ENCODE measurements around the gene RTCB. TPM values are rescaled to one million over a fixed set of nuclear protein-coding genes. Genes with fewer than 3 reads are reported as not detected.

The RTCB gene
- total RNA-seq, 1 donor from 2014 or later: 93.1 TPM

GRCh38 chr22:32407312-32407711 is 4.7 kb downstream of the RTCB start:
- peaks cover 43% of the 10 kb centered on the region for H3K36me3 ChIP-seq (ENCODE audit: insufficient read depth, low read length)

GRCh38 chr22:32404021-32404420 is 8.0 kb downstream of the RTCB start:
- Histone ChIP-seq H3K9ac (ENCODE audit: low read length) (no peak overlapping the region), H3K4me1 (ENCODE audit: insufficient read depth, low read length) (no peaks in the 10 kb centered on the region), H3K4me2 (ENCODE audit: low read length) (no peak overlapping the region), H3K79me2 (ENCODE audit: insufficient read depth, low read length) (peaks cover 21% of the 10 kb centered on the region), H3K27me3 (ENCODE audit: insufficient read depth, low read length) (no peaks in the 10 kb centered on the region), H3K36me3 (ENCODE audit: insufficient read depth, low read length) (peaks cover 67% of the 10 kb centered on the region), H3K9me3 (ENCODE audit: insufficient read depth, low read depth, low read length) (no peaks in the 10 kb centered on the region), H3K4me3 (ENCODE audit: insufficient read depth, low read depth, low read length) (no peak overlapping the region), H2AFZ (ENCODE audit: low read depth, low read length) (no peak overlapping the region), H3K27ac (ENCODE audit: low read depth, low read length) (no peak overlapping the region), H4K20me1 (ENCODE audit: insufficient read depth, low read length) (peaks cover 22% of the 10 kb centered on the region)
- FAIRE-seq: no peak
- H3K4me3 Mint-ChIP-seq (ENCODE audit: unreplicated experiment): no peak overlapping the region
- H3K27me3 Mint-ChIP-seq (ENCODE audit: low read depth, unreplicated experiment): no peaks in the 10 kb centered on the region
- TF ChIP-seq CTCF (IDR thresholded peaks at IDR 0.05; ENCODE audit: insufficient read depth, low read depth, low read length): no peak
- no peak for TF ChIP-seq EZH2 (IDR thresholded peaks at IDR 0.05; ENCODE audit: insufficient read depth, low read length)
- H3K27ac Mint-ChIP-seq (ENCODE audit: unreplicated experiment): no peak overlapping the region
- H3K4me1 Mint-ChIP-seq (ENCODE audit: low read depth, unreplicated experiment): no peaks in the 10 kb centered on the region
- no peak for DNase-seq (ENCODE audit: low read depth)
- H3K36me3 Mint-ChIP-seq (ENCODE audit: low read depth, unreplicated experiment): peaks cover 5% of the 10 kb centered on the region
- H3K9me3 Mint-ChIP-seq (ENCODE audit: unreplicated experiment): no peaks in the 10 kb centered on the region

More at GRCh38 chr22:32407312-32407711, 4.7 kb downstream of the RTCB start:
- no peak overlapping the region for H3K27ac ChIP-seq (ENCODE audit: low read depth, low read length)
- H3K9me3 Mint-ChIP-seq (ENCODE audit: unreplicated experiment): no peaks in the 10 kb centered on the region
- no peaks in the 10 kb centered on the region for H3K27me3 ChIP-seq (ENCODE audit: insufficient read depth, low read length)
- H3K4me3 ChIP-seq (ENCODE audit: insufficient read depth, low read depth, low read length): no peak overlapping the region
- H3K27ac Mint-ChIP-seq (ENCODE audit: unreplicated experiment): no peak overlapping the region
- peaks cover 47% of the 10 kb centered on the region for H4K20me1 ChIP-seq (ENCODE audit: insufficient read depth, low read length)
- DNase-seq (ENCODE audit: low read depth) (no peak), FAIRE-seq (no peak)
- H3K4me1 ChIP-seq (ENCODE audit: insufficient read depth, low read length): peaks cover 7% of the 10 kb centered on the region
- peaks cover 8% of the 10 kb centered on the region for H3K36me3 Mint-ChIP-seq (ENCODE audit: low read depth, unreplicated experiment)
- H3K4me1 Mint-ChIP-seq (ENCODE audit: low read depth, unreplicated experiment): peaks cover 11% of the 10 kb centered on the region
- peaks cover 51% of the 10 kb centered on the region for H3K79me2 ChIP-seq (ENCODE audit: insufficient read depth, low read length)
- no peaks in the 10 kb centered on the region for H3K9me3 ChIP-seq (ENCODE audit: insufficient read depth, low read depth, low read length)
- no peaks in the 10 kb centered on the region for H3K27me3 Mint-ChIP-seq (ENCODE audit: low read depth, unreplicated experiment)
- H3K9ac ChIP-seq (ENCODE audit: low read length): no peak overlapping the region
- H2AFZ ChIP-seq (ENCODE audit: low read depth, low read length): no peak overlapping the region
- H3K4me2 ChIP-seq (ENCODE audit: low read length): no peak overlapping the region
- TF ChIP-seq CTCF (IDR thresholded peaks at IDR 0.05; ENCODE audit: insufficient read depth, low read depth, low read length) (no peak), EZH2 (IDR thresholded peaks at IDR 0.05; ENCODE audit: insufficient read depth, low read length) (no peak)
- no peak overlapping the region for H3K4me3 Mint-ChIP-seq (ENCODE audit: unreplicated experiment)

GRCh38 chr22:32401486-32401885 is 10.6 kb downstream of the RTCB start:
- H3K4me1 ChIP-seq (ENCODE audit: insufficient read depth, low read length): no peaks in the 10 kb centered on the region
- no peak for TF ChIP-seq EZH2 (IDR thresholded peaks at IDR 0.05; ENCODE audit: insufficient read depth, low read length)
- no peak for TF ChIP-seq CTCF (IDR thresholded peaks at IDR 0.05; ENCODE audit: insufficient read depth, low read depth, low read length)
- H2AFZ ChIP-seq (ENCODE audit: low read depth, low read length): no peak overlapping the region
- H3K36me3 Mint-ChIP-seq (ENCODE audit: low read depth, unreplicated experiment): peaks cover 6% of the 10 kb centered on the region
- H3K4me2 ChIP-seq (ENCODE audit: low read length): no peak overlapping the region
- H3K4me1 Mint-ChIP-seq (ENCODE audit: low read depth, unreplicated experiment): no peaks in the 10 kb centered on the region
- no peaks in the 10 kb centered on the region for H3K79me2 ChIP-seq (ENCODE audit: insufficient read depth, low read length)
- H3K9me3 Mint-ChIP-seq (ENCODE audit: unreplicated experiment): no peaks in the 10 kb centered on the region
- H3K4me3 ChIP-seq (ENCODE audit: insufficient read depth, low read depth, low read length): no peak overlapping the region
- H3K9ac ChIP-seq (ENCODE audit: low read length): no peak overlapping the region
- peaks cover 8% of the 10 kb centered on the region for H4K20me1 ChIP-seq (ENCODE audit: insufficient read depth, low read length)
- H3K27me3 ChIP-seq (ENCODE audit: insufficient read depth, low read length): no peaks in the 10 kb centered on the region
- FAIRE-seq (no peak), DNase-seq (ENCODE audit: low read depth) (no peak)
- no peak overlapping the region for H3K27ac Mint-ChIP-seq (ENCODE audit: unreplicated experiment)
- H3K4me3 Mint-ChIP-seq (ENCODE audit: unreplicated experiment): no peak overlapping the region
- no peak overlapping the region for H3K27ac ChIP-seq (ENCODE audit: low read depth, low read length)
- no peaks in the 10 kb centered on the region for H3K27me3 Mint-ChIP-seq (ENCODE audit: low read depth, unreplicated experiment)
- peaks cover 64% of the 10 kb centered on the region for H3K36me3 ChIP-seq (ENCODE audit: insufficient read depth, low read length)
- H3K9me3 ChIP-seq (ENCODE audit: insufficient read depth, low read depth, low read length): no peaks in the 10 kb centered on the region

All from astrocyte (in vitro differentiated cells and primary cell).